Activated CD4-positive, alpha-beta T cell treated with anti-CD3 and anti-CD28 coated beads for 36 hours (primary cell): Measurements from ENCODE around the gene MAP4K5. TPM values are rescaled to one million over a fixed set of nuclear protein-coding genes. Genes with fewer than 3 reads are reported as not detected.

Experiments
- ATAC-seq: fragments of 200-7000 bp; cut with Tn5 transposase; one replicate; pipeline ENCODE4 v1.10.0; 2021; ENCODE audit warnings: mild to moderate bottlenecking, moderate library complexity
- CTCF ChIA-PET: fragments of 350-600 bp; sonication (Branson Sonifier 250); formaldehyde crosslinking; loops from one replicate; lab custom pipeline; 2021; ENCODE audit warnings: antibody characterized with exemption; lab: Charles Lee
- POLR2A ChIA-PET: fragments of 350-600 bp; sonication (Branson Sonifier 250); formaldehyde crosslinking; loops from one replicate; lab custom pipeline; 2021; ENCODE audit warnings: antibody characterized with exemption, inconsistent platforms; lab: Charles Lee
- DNase-seq: peaks from one replicate; pipeline ENCODE4 v3.0.0-alpha.2; 2020
- H3K27ac Mint-ChIP-seq: one replicate; pipeline ENCODE4 v1.8.0; 2021; ENCODE audit warnings: mixed read lengths
- H3K27me3 Mint-ChIP-seq: one replicate; pipeline ENCODE4 v1.8.0; 2021; ENCODE audit warnings: mixed read lengths
- H3K36me3 Mint-ChIP-seq: one replicate; pipeline ENCODE4 v1.8.0; 2021; ENCODE audit warnings: low read depth, mixed read lengths
- H3K4me1 Mint-ChIP-seq: one replicate; pipeline ENCODE4 v1.8.0; 2021; ENCODE audit warnings: mixed read lengths
- H3K4me3 Mint-ChIP-seq: one replicate; pipeline ENCODE4 v1.8.0; 2021; ENCODE audit warnings: mild to moderate bottlenecking, moderate library complexity, mixed read lengths
- H3K9me3 Mint-ChIP-seq: one replicate; pipeline ENCODE4 v1.8.0; 2021; ENCODE audit warnings: low read depth, mixed read lengths
- intact Hi-C, 2 experiments: fragments of 100-400 bp; cut with DNase I in 1 of 2; cut with micrococcal nuclease in 1 of 2; formaldehyde crosslinking; loops; one replicate each; pipeline versions ENCODE4 v1.14.2 to v1.15.1; 2022 to 2024; cut with DNase I, micrococcal nuclease
- total RNA-seq, 2 experiments: library from RNA; stranded (reverse); gene quantifications; one replicate each; pipeline ENCODE4 v1.2.3, GENCODE V29; 2021

Gene MAP4K5
- total RNA-seq, 2 experiments from 2014 or later: 19.1 to 31.2 TPM

DNA sequence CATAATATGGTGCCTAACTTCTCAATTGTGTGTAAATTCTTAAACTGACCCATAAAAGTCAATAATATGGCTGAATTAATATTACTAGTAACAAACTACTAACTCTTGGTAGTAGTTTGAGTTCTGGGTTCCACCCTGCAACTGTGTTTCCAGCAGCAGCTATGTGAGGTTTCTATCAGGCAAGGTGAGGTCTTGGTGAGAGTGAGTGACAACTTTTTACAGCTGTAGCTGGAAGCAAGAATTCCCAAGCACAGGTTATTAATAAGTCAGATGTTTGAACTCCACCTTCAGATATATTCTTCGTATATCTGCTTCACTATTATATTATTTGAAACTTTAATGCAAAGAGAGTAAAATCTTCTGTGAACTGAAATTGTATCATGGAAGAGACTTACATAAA lies 43.8 kb downstream of the MAP4K5 start:
- POLR2A ChIA-PET: no interaction called here
- Mint-ChIP-seq H3K4me3 (no peak overlapping the region), H3K27ac (no peak overlapping the region), H3K9me3 (no peaks in the 10 kb centered on the region), H3K4me1 (peaks cover 4% of the 10 kb centered on the region), H3K27me3 (no peaks in the 10 kb centered on the region), H3K36me3 (peaks cover 3% of the 10 kb centered on the region)
- DNase-seq (no peak), ATAC-seq (no peak)
- intact Hi-C loops: no loop called here
- CTCF ChIA-PET: interaction anchor here (0.7 to 0.8 kb wide), 2 partner anchors 21 to 170 kb away, joined by 3 read pairs; no protein-coding TSS in a partner anchor

- no peaks in the 10 kb centered on the region for H3K27me3 Mint-ChIP-seq
- ChIA-PET CTCF (no interaction called here), POLR2A (no interaction called here)
- intact Hi-C loops: no loop called here
- peaks cover 35% of the 10 kb centered on the region for H3K36me3 Mint-ChIP-seq
- H3K27ac Mint-ChIP-seq: no peak overlapping the region
- DNase-seq (no peak), ATAC-seq (no peak)
- no peak overlapping the region for H3K4me3 Mint-ChIP-seq
- H3K4me1 Mint-ChIP-seq: no peaks in the 10 kb centered on the region
- peaks cover 7% of the 10 kb centered on the region for H3K9me3 Mint-ChIP-seq
Measured at GRCh38 chr14:50479041-50479440, 53.3 kb downstream of the MAP4K5 start.

DNA sequence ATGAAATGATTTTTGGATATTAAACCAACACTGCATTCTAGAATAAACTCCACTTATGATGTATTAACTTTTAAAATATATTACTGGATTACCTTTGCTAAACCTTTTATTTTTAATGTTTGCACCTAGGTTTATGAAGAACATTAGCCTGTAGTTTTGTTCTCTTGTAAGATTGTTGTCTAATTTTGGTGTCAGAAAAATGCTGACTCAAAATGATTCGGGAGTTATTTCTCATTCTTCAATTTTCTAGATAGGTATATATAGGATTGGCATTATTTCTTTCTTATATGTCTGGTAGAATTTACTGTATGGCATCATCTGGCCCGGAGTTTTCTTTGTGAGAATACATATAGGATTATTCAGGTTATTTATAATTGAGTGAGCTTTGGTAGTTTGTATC lies 54.6 kb downstream of the MAP4K5 start:
- CTCF ChIA-PET: no interaction called here
- ATAC-seq: no peak
- H3K9me3 Mint-ChIP-seq: peaks cover 9% of the 10 kb centered on the region
- DNase-seq: no peak
- H3K36me3 Mint-ChIP-seq: peaks cover 48% of the 10 kb centered on the region
- H3K4me3 Mint-ChIP-seq: no peak overlapping the region
- no peaks in the 10 kb centered on the region for H3K4me1 Mint-ChIP-seq
- H3K27me3 Mint-ChIP-seq: no peaks in the 10 kb centered on the region
- intact Hi-C loops: no loop called here
- no peak overlapping the region for H3K27ac Mint-ChIP-seq
- POLR2A ChIA-PET: no interaction called here

- intact Hi-C loops: no loop called here
- no peaks in the 10 kb centered on the region for H3K4me1 Mint-ChIP-seq
- ChIA-PET POLR2A (no interaction called here), CTCF (interaction anchor here (1.5 kb wide), 1 partner anchor 155 kb away, joined by 3 read pairs; no protein-coding TSS in a partner anchor)
- H3K4me3 Mint-ChIP-seq: no peak overlapping the region
- H3K9me3 Mint-ChIP-seq: peaks cover 18% of the 10 kb centered on the region
- no peaks in the 10 kb centered on the region for H3K27me3 Mint-ChIP-seq
- H3K27ac Mint-ChIP-seq: no peak overlapping the region
- ATAC-seq: no peak
- DNase-seq: no peak
- H3K36me3 Mint-ChIP-seq: peaks cover 63% of the 10 kb centered on the region
Measured at GRCh38 chr14:50476134-50476533, 56.2 kb downstream of the MAP4K5 start.

GRCh38 chr14:50475460-50475859 lies 56.9 kb downstream of the MAP4K5 start:
- ATAC-seq (no peak), DNase-seq (no peak)
- Mint-ChIP-seq H3K27me3 (no peaks in the 10 kb centered on the region), H3K36me3 (peaks cover 67% of the 10 kb centered on the region), H3K9me3 (peaks cover 18% of the 10 kb centered on the region), H3K4me1 (no peaks in the 10 kb centered on the region), H3K4me3 (no peak overlapping the region), H3K27ac (no peak overlapping the region)
- CTCF ChIA-PET: interaction anchor here (1.5 kb wide), 1 partner anchor 154 kb away, joined by 3 read pairs; no protein-coding TSS in a partner anchor
- intact Hi-C loops: no loop called here
- POLR2A ChIA-PET: no interaction called here

- ATAC-seq (no peak), DNase-seq (no peak)
- Mint-ChIP-seq H3K4me1 (no peaks in the 10 kb centered on the region), H3K36me3 (peaks cover 74% of the 10 kb centered on the region), H3K9me3 (peaks cover 16% of the 10 kb centered on the region), H3K27ac (no peak overlapping the region), H3K27me3 (no peaks in the 10 kb centered on the region), H3K4me3 (no peak overlapping the region)
- CTCF ChIA-PET: no interaction called here
- intact Hi-C loops: no loop called here
- POLR2A ChIA-PET: no interaction called here
Measured at GRCh38 chr14:50471838-50472465, 60.4 kb downstream of the MAP4K5 start.

GRCh38 chr14:50469982-50470381 lies 62.4 kb downstream of the MAP4K5 start:
- H3K4me3 Mint-ChIP-seq: no peak overlapping the region
- H3K27ac Mint-ChIP-seq: no peak overlapping the region
- peaks cover 16% of the 10 kb centered on the region for H3K9me3 Mint-ChIP-seq
- H3K36me3 Mint-ChIP-seq: peaks cover 73% of the 10 kb centered on the region
- intact Hi-C loops: no loop called here
- ChIA-PET CTCF (no interaction called here), POLR2A (no interaction called here)
- no peaks in the 10 kb centered on the region for H3K4me1 Mint-ChIP-seq
- ATAC-seq: no peak
- DNase-seq: no peak
- H3K27me3 Mint-ChIP-seq: no peaks in the 10 kb centered on the region

- Mint-ChIP-seq H3K4me3 (no peak overlapping the region), H3K36me3 (peaks cover 20% of the 10 kb centered on the region), H3K27me3 (no peaks in the 10 kb centered on the region), H3K27ac (no peak overlapping the region), H3K9me3 (no peaks in the 10 kb centered on the region), H3K4me1 (no peaks in the 10 kb centered on the region)
- ChIA-PET POLR2A (no interaction called here), CTCF (interaction anchor here (1.2 to 1.3 kb wide), 2 partner anchors 8 to 11 kb away, joined by 3 to 6 read pairs; no protein-coding TSS in a partner anchor)
- DNase-seq (no peak), ATAC-seq (no peak)
- intact Hi-C loops: no loop called here
Measured at GRCh38 chr14:50462111-50462510, 70.3 kb downstream of the MAP4K5 start.

DNA sequence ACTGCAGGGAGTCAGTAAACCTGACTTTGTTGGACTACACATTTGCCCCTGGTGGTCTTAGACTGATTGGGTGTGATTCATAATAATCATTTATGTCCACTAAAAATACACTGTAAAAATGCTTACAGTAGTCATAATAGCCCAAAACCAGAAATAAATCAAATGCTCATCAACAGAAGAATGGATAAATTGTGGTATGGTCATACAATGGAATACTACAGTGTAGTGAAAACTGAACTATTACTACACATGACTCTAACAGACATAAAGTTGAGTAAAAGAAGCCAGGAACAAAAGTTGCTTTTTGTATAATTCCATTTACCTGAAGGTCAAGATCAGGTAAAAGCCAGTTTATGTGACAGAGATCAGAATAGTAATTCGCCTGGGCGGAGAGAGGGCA lies 78.5 kb downstream of the MAP4K5 start:
- ATAC-seq (no peak), DNase-seq (no peak)
- H3K4me3 Mint-ChIP-seq: no peak overlapping the region
- intact Hi-C loops: loop anchor here (1.0 to 5.0 kb wide), 3 partner anchors 67 to 133 kb away; no protein-coding TSS in a partner anchor
- H3K27ac Mint-ChIP-seq: peak overlapping the region; percentile 5
- ChIA-PET POLR2A (interaction anchor here (1.0 kb wide), 1 partner anchor 109 kb away, joined by 5 read pairs; no protein-coding TSS in a partner anchor), CTCF (interaction anchor here (0.7 to 1.9 kb wide), 3 partner anchors 14 to 133 kb away, joined by 3 to 8 read pairs (median 3); no protein-coding TSS in a partner anchor)
- H3K9me3 Mint-ChIP-seq: peaks cover 5% of the 10 kb centered on the region
- peaks cover 16% of the 10 kb centered on the region for H3K4me1 Mint-ChIP-seq
- H3K27me3 Mint-ChIP-seq: no peaks in the 10 kb centered on the region
- peaks cover 45% of the 10 kb centered on the region for H3K36me3 Mint-ChIP-seq

DNA sequence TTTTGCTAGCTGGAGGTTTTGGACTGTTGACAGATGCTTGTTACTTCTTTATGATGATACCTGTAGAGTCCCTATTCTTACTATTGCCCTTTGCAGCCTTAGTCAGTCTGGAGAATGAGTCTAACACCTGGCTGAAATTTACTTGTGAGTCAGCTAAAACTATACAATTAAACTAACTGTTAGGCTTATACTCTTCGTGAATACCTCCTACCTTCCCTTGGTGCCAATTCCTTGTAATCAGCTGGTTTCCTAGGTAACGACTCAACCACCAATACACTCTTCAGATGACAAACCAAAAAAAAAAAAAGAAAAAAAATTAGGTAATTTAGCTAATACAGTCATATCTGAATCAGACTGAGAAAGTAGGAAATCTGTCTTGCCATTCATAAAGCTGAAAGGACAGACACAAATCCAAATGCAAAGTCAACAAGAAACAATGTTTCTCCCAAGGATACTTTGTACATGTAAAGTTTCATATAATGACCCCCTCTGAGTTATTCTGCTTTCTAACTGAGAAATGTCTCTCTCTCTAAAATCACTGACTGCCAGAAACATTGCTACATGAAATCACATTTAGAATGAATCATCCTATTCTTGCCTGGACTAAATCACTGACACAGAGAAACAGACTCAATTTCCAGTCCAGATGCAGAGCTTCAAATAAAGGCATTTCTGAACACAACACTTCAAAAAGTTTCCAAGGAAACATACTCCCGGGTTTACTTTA lies 79.2 kb downstream of the MAP4K5 start:
- peak; percentile 92 for ATAC-seq

GRCh38 chr14:50452296-50452695 lies 80.1 kb downstream of the MAP4K5 start:
- intact Hi-C loops: loop anchor here in 1 of 2 experiments (5.0 kb wide), 1 partner anchor 110 kb away; no protein-coding TSS in a partner anchor
- Mint-ChIP-seq H3K27me3 (no peaks in the 10 kb centered on the region), H3K4me1 (peaks cover 20% of the 10 kb centered on the region), H3K4me3 (no peak overlapping the region), H3K36me3 (peaks cover 49% of the 10 kb centered on the region), H3K9me3 (peaks cover 5% of the 10 kb centered on the region), H3K27ac (peak overlapping the region; percentile 39)
- ChIA-PET CTCF (interaction anchor here (0.5 to 1.9 kb wide), 2 partner anchors 76 to 131 kb away, joined by 5 to 8 read pairs; no protein-coding TSS in a partner anchor), POLR2A (no interaction called here)
- ATAC-seq: no peak
- no peak for DNase-seq

More for the DNA sequence above, 79.2 kb downstream of the MAP4K5 start:
- Mint-ChIP-seq H3K27ac (peak overlapping the region; percentile 22), H3K4me3 (no peak overlapping the region), H3K4me1 (peaks cover 16% of the 10 kb centered on the region), H3K36me3 (peaks cover 45% of the 10 kb centered on the region), H3K27me3 (no peaks in the 10 kb centered on the region), H3K9me3 (peaks cover 5% of the 10 kb centered on the region)
- POLR2A ChIA-PET: interaction anchor here (0.6 to 1.0 kb wide), 3 partner anchors 69 to 132 kb away, joined by 3 to 9 read pairs (median 5); no protein-coding TSS in a partner anchor
- intact Hi-C loops: loop anchor here (1.0 to 5.0 kb wide), 3 partner anchors 68 to 132 kb away; no protein-coding TSS in a partner anchor
- CTCF ChIA-PET: interaction anchor here (0.5 to 1.9 kb wide), 5 partner anchors 14 to 135 kb away, joined by 3 to 8 read pairs (median 3); no protein-coding TSS in a partner anchor
- DNase-seq: no peak
